H1 (cell line): ENCODE results near the gene ZNF683. TPM values are rescaled to one million over a fixed set of nuclear protein-coding genes. Genes with fewer than 3 reads are reported as not detected.

ENCODE experiments used
- CTCF ChIA-PET: fragments of 300-600 bp; sonication (Branson Sonifier 250); formaldehyde crosslinking; loops from one replicate; lab custom pipeline; 2021; ENCODE audit not compliant: partially characterized antibody; lab: Charles Lee
- POLR2A ChIA-PET: fragments of 300-600 bp; sonication (Branson Sonifier 250); formaldehyde crosslinking; loops from one replicate; lab custom pipeline; 2021; ENCODE audit warnings: inconsistent platforms; ENCODE audit not compliant: partially characterized antibody; lab: Charles Lee
- DNase-seq, 2 experiments: peaks; one replicate each; pipeline versions ENCODE4 v3.0.0 to v3.0.0-alpha.2; 2010 to 2022; ENCODE audit warnings: low spot score in 2 of 2, low read depth in 1 of 2, mixed read lengths in 1 of 2
- FAIRE-seq: peaks from 2 replicates; lab custom pipeline; 2011; peaks lifted over from hg19 to GRCh38; lab: Jason Lieb, UNC
- H2AFZ ChIP-seq: 2 replicates; pipeline ENCODE4 v1.8.1; 2012; ENCODE audit warnings: low read length, inconsistent platforms
- H2AK5ac ChIP-seq: 2 replicates; pipeline ENCODE4 v1.6.1; 2013; ENCODE audit warnings: low read depth, low read length
- H2BK120ac ChIP-seq: replicated peaks from 2 replicates; pipeline ENCODE3; 2013; ENCODE audit warnings: low read depth, low read length, inconsistent platforms
- H2BK12ac ChIP-seq: 2 replicates; pipeline ENCODE4 v1.6.1; 2013; ENCODE audit warnings: low read depth, low read length
- H2BK15ac ChIP-seq: 2 replicates; pipeline ENCODE4 v1.6.1; 2013; ENCODE audit warnings: low read length
- H2BK20ac ChIP-seq: 2 replicates; pipeline ENCODE4 v1.6.1; 2013; ENCODE audit warnings: low read length
- H2BK5ac ChIP-seq: 2 replicates; pipeline ENCODE4 v1.6.1; 2013; ENCODE audit warnings: low read depth, low read length
- H3K14ac ChIP-seq: 2 replicates; pipeline ENCODE4 v1.6.1; 2013; ENCODE audit warnings: inconsistent platforms; ENCODE audit not compliant: insufficient read length
- H3K18ac ChIP-seq: 2 replicates; pipeline ENCODE4 v1.6.1; 2013; ENCODE audit warnings: low read length; ENCODE audit errors: extremely low read depth
- H3K23ac ChIP-seq: 2 replicates; pipeline ENCODE4 v1.6.1; 2013; ENCODE audit warnings: inconsistent platforms; ENCODE audit not compliant: insufficient read length
- H3K23me2 ChIP-seq: 2 replicates; pipeline ENCODE4 v1.6.1; 2013; ENCODE audit warnings: low read depth, low read length
- H3K27ac ChIP-seq: 2 replicates; pipeline ENCODE4 v1.6.1; 2011; ENCODE audit warnings: low read depth, low read length, inconsistent platforms
- H3K27me3 ChIP-seq, 4 experiments: replicated peaks in 1 of 4; 1 replicate in 1 of 4; 2 replicates in 3 of 4; pipeline versions ENCODE4 v1.6.1 to v1.8.1; 2011 to 2013; ENCODE audit warnings: low read length in 3 of 4, mild to moderate bottlenecking in 3 of 4, inconsistent platforms in 2 of 4, mixed read lengths in 2 of 4, moderate library complexity in 1 of 4; ENCODE audit not compliant: control insufficient read depth in 3 of 4, insufficient read depth in 3 of 4; ENCODE audit errors: extremely low read depth in 1 of 4
- H3K36me3 ChIP-seq, 4 experiments: 2 replicates each; pipeline versions ENCODE4 v1.6.1 to v1.8.1; 2011 to 2013; ENCODE audit warnings: mild to moderate bottlenecking in 4 of 4, low read length in 3 of 4, moderate library complexity in 2 of 4, control low read depth in 1 of 4, inconsistent platforms in 1 of 4; ENCODE audit not compliant: insufficient read depth in 4 of 4, control insufficient read depth in 2 of 4
- H3K4ac ChIP-seq: replicated peaks from 2 replicates; pipeline ENCODE3; 2013; ENCODE audit warnings: low read length, low read depth, mixed read lengths, inconsistent platforms; ENCODE audit not compliant: insufficient read length
- H3K4me1 ChIP-seq, 4 experiments: replicated peaks in 1 of 4; 1 replicate in 1 of 4; 2 replicates in 3 of 4; pipeline versions ENCODE4 v1.6.1 to v1.8.1; 2011 to 2013; ENCODE audit warnings: low read length in 3 of 4, inconsistent platforms in 2 of 4, mixed read lengths in 1 of 4; ENCODE audit not compliant: insufficient read depth in 4 of 4, control insufficient read depth in 3 of 4
- H3K4me2 ChIP-seq, 2 experiments: 2 replicates each; pipeline versions ENCODE4 v1.6.1 to v1.8.1; 2011 to 2013; ENCODE audit warnings: low read depth in 2 of 2, low read length in 2 of 2, control low read depth in 1 of 2, inconsistent platforms in 1 of 2, mild to moderate bottlenecking in 1 of 2; ENCODE audit not compliant: insufficient read depth in 1 of 2
- H3K4me3 ChIP-seq, 4 experiments: fragments of 200-600, 300-600 bp in 1 of 4; sonication (generic), shearing (Covaris generic), sonication (Bioruptor Twin) in 1 of 4; 2 replicates each; pipeline versions ENCODE4 v1.5.1 to v1.8.1; 2011 to 2016; ENCODE audit warnings: low read length in 4 of 4, low read depth in 3 of 4, control low read depth in 2 of 4, inconsistent platforms in 2 of 4, mild to moderate bottlenecking in 2 of 4, mixed read lengths in 1 of 4, moderate library complexity in 1 of 4; ENCODE audit not compliant: insufficient read depth in 2 of 4; ENCODE audit errors: extremely low read depth in 1 of 4
- H3K56ac ChIP-seq: replicated peaks from 2 replicates; pipeline ENCODE3; 2013; ENCODE audit warnings: low read depth, mild to moderate bottlenecking, mixed read lengths, low read length, inconsistent platforms; ENCODE audit not compliant: insufficient read length
- H3K79me1 ChIP-seq: 2 replicates; pipeline ENCODE4 v1.6.1; 2013; ENCODE audit warnings: low read depth, low read length, control low read depth
- H3K79me2 ChIP-seq, 2 experiments: 2 replicates each; pipeline versions ENCODE4 v1.6.1 to v1.8.1; 2012 to 2013; ENCODE audit warnings: low read length in 2 of 2, mild to moderate bottlenecking in 2 of 2, inconsistent platforms in 1 of 2; ENCODE audit not compliant: insufficient read depth in 2 of 2, control insufficient read depth in 1 of 2
- H3K9ac ChIP-seq, 4 experiments: replicated peaks in 1 of 4; 1 replicate in 1 of 4; 2 replicates in 3 of 4; pipeline versions ENCODE4 v1.6.1 to v1.8.1; 2011 to 2013; ENCODE audit warnings: low read depth in 3 of 4, low read length in 3 of 4, control low read depth in 2 of 4, mild to moderate bottlenecking in 2 of 4, moderate library complexity in 2 of 4, inconsistent platforms in 1 of 4; ENCODE audit errors: extremely low read depth in 1 of 4
- H3K9me3 ChIP-seq, 2 experiments: 2 replicates each; pipeline versions ENCODE4 v1.6.1 to v1.8.1; 2012 to 2013; ENCODE audit warnings: mild to moderate bottlenecking in 2 of 2, moderate library complexity in 2 of 2, control low read depth in 1 of 2, inconsistent platforms in 1 of 2, low read depth in 1 of 2, low read length in 1 of 2, mixed read lengths in 1 of 2; ENCODE audit not compliant: insufficient read depth in 2 of 2
- H4K20me1 ChIP-seq, 2 experiments: replicated peaks in 1 of 2; 2 replicates each; pipeline versions ENCODE3 to v1.8.1; 2011 to 2013; ENCODE audit warnings: inconsistent platforms in 2 of 2, low read length in 2 of 2, mild to moderate bottlenecking in 1 of 2; ENCODE audit not compliant: insufficient read depth in 2 of 2, control insufficient read depth in 1 of 2
- H4K5ac ChIP-seq: 2 replicates; pipeline ENCODE4 v1.6.1; 2013; ENCODE audit warnings: low read length, low read depth, mixed read lengths, inconsistent platforms; ENCODE audit not compliant: insufficient read length
- H4K8ac ChIP-seq: 2 replicates; pipeline ENCODE4 v1.8.0; 2013; ENCODE audit warnings: mild to moderate bottlenecking, moderate library complexity, low read length, inconsistent platforms; ENCODE audit not compliant: insufficient read depth; ENCODE audit errors: extremely low read depth
- H4K91ac ChIP-seq: replicated peaks from 2 replicates; pipeline ENCODE3; 2013; ENCODE audit warnings: low read length, mixed read lengths, inconsistent platforms; ENCODE audit not compliant: insufficient read length
- BACH1 ChIP-seq: IDR thresholded peaks from 2 replicates; pipeline ENCODE4 v1.6.1; 2012; ENCODE audit warnings: low read length, improper control_type of control experiment
- EP300 ChIP-seq, 2 experiments: IDR thresholded peaks; 1 replicate in 1 of 2; 2 replicates in 1 of 2; pipeline ENCODE4 v1.6.1; 2011 to 2012; ENCODE audit warnings: low read depth in 2 of 2, low read length in 2 of 2, mild to moderate bottlenecking in 2 of 2, borderline replicate concordance in 1 of 2, inconsistent platforms in 1 of 2, moderate library complexity in 1 of 2
- HDAC2 ChIP-seq, 2 experiments: fragments of 300-600 bp in 1 of 2; sonication (generic) in 1 of 2; IDR thresholded peaks; 2 replicates each; pipeline ENCODE4 v1.6.1; 2011 to 2012; ENCODE audit warnings: low read depth in 2 of 2, low read length in 2 of 2, mild to moderate bottlenecking in 2 of 2, moderate library complexity in 2 of 2, borderline replicate concordance in 1 of 2, inconsistent platforms in 1 of 2
- HDAC6 ChIP-seq: IDR thresholded peaks from one replicate; pipeline ENCODE4 v1.7.1; 2012; ENCODE audit warnings: low read depth, mild to moderate bottlenecking, inconsistent platforms, low read length, moderate library complexity
- POLR2A ChIP-seq, 2 experiments: IDR thresholded peaks; 1 replicate in 1 of 2; 2 replicates in 1 of 2; pipeline ENCODE4 v1.6.1; 2011; ENCODE audit warnings: low read depth in 2 of 2, low read length in 2 of 2, mild to moderate bottlenecking in 2 of 2; ENCODE audit errors: control extremely low read depth in 1 of 2
- RXRA ChIP-seq: IDR thresholded peaks from 2 replicates; pipeline ENCODE4 v1.6.1; 2011; ENCODE audit warnings: low read depth, mild to moderate bottlenecking, low read length, moderate library complexity; ENCODE audit not compliant: insufficient read depth
- SAP30 ChIP-seq: fragments of 300-600 bp; sonication (generic); IDR thresholded peaks from 2 replicates; pipeline ENCODE4 v1.7.1; 2012; ENCODE audit warnings: low read length, moderate library complexity, mild to moderate bottlenecking, inconsistent platforms; ENCODE audit not compliant: insufficient read depth, insufficient replicate concordance
- SP1 ChIP-seq: IDR thresholded peaks from 2 replicates; pipeline ENCODE4 v1.6.1; 2011; ENCODE audit warnings: low read depth, low read length
- SRF ChIP-seq: IDR thresholded peaks from 2 replicates; pipeline ENCODE4 v1.6.1; 2011; ENCODE audit warnings: mild to moderate bottlenecking, low read depth, low read length, moderate library complexity
- YY1 ChIP-seq: IDR thresholded peaks from 2 replicates; pipeline ENCODE4 v1.6.1; 2011; ENCODE audit warnings: low read depth, mild to moderate bottlenecking, low read length
- WGBS, 2 experiments: shearing (Covaris generic) in 1 of 2; methylation state at CpG; one replicate each; pipeline versions ENCODE4 v1.1.6 to v1.1.7; 2013 to 2015; ENCODE audit warnings: low lambda C conversion rate in 2 of 2, mixed read lengths in 2 of 2, inconsistent platforms in 1 of 2, low coverage in 1 of 2, missing lambda C conversion rate in 1 of 2; ENCODE audit not compliant: insufficient replicate concordance in 2 of 2, insufficient coverage in 1 of 2, insufficient read length in 1 of 2; ENCODE audit errors: extremely low coverage in 1 of 2, missing lambda C conversion rate in 1 of 2; 5-methylcytosine and 5-hydroxymethylcytosine counted together
- polyA plus RNA-seq, 7 experiments: library from polyadenylated mRNA; depleted of rRNA in 3 of 7; stranded (reverse) in 5 of 7; unstranded in 2 of 7; fragments of >200 nt in 5 of 7; fragments of 200-250 nt in 2 of 7; gene quantifications; 1 replicate in 5 of 7; 2 replicates in 1 of 7; 4 replicates in 1 of 7; pipeline versions ENCODE4 v1.2.1 to v1.2.3, GENCODE V29; 2011 to 2013; ENCODE audit warnings: missing spikeins in 2 of 7, mixed read lengths in 2 of 7
- total RNA-seq: library from RNA; stranded (reverse); fragmentation: NEBNext Ultra II Directional; extraction: Animal tissue kit (Norgen Biotek cat#: 25700); gene quantifications from 2 replicates; pipeline ENCODE4 v1.2.1, GENCODE V29; 2021
- TF ChIP-seq, protein P1 (sequence below): IDR thresholded peaks from 2 replicates; pipeline ENCODE4 v1.6.1; 2012; ENCODE audit warnings: inconsistent platforms

ZNF683 gene
- total and polyA plus RNA-seq, 2 of the 8 experiments (the other 6 are each of a cell fraction or from before 2014, with no cell fraction given) = not detected

DNA sequence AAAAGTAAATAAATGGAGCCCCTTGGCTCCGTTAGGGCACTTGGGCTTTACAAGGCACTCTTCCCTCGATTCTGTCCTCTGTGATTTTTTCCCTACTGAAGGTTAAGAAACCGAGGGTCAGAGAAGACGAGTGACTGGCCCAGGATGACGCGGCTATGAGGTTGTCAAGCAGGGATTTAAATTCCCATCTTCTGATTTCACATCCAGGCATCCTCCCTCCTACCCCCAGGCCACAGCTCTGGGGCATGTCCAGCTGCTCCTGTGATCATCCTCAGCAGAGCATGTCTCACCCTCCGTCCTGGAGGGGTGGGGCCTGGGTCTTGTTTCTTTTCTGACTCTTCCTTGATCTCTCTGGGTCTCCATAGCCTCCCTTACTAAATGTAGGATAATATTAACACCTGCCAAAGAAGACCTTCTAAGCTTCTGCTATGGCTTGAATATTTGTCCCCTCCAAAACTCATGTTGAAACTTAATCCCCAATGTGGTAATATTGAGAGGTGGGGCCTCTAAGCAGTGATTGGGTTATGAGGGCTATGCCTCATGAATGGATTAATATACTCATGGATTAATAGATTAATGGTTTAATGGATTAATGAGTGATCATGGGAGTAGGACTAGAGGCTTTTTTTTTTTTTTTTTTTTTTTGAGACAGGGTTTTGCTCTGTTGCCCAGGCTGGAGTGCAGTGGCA, 23.2 kb downstream of the ZNF683 start:
- Histone ChIP-seq H4K5ac (no peak overlapping the region), H3K4me2 (no peak overlapping the region), H3K14ac (no peak overlapping the region), H3K56ac (no peak overlapping the region), H3K27me3 (no peaks in the 10 kb centered on the region), H3K79me2 (no peaks in the 10 kb centered on the region), H4K20me1 (peaks cover 0 to 1% of the 10 kb centered on the region in 2 experiments), H3K27ac (no peak overlapping the region), H3K36me3 (no peaks in the 10 kb centered on the region), H3K4ac (no peak overlapping the region), H3K23ac (no peak overlapping the region), H2BK15ac (no peak overlapping the region), H2BK5ac (no peak overlapping the region), H3K4me3 (no peak overlapping the region), H2AFZ (no peak overlapping the region), H2BK20ac (no peak overlapping the region), H2AK5ac (no peak overlapping the region), H3K9me3 (no peaks in the 10 kb centered on the region), H4K8ac (no peak overlapping the region), H3K79me1 (peaks cover 2% of the 10 kb centered on the region; the same call in 1 of the 2 replicates), H2BK120ac (no peak overlapping the region), H4K91ac (no peak overlapping the region), H3K4me1 (peaks cover 5 to 24% (median 9%) of the 10 kb centered on the region in 4 experiments), H3K9ac (no peak overlapping the region), H3K23me2 (no peaks in the 10 kb centered on the region), H2BK12ac (no peak overlapping the region), H3K18ac (no peak overlapping the region)
- POLR2A ChIA-PET = interaction anchor here (0.5 to 6.3 kb wide), 8 partner anchors 8 to 82 kb away, joined by 3 to 44 read pairs (median 4); no protein-coding TSS in a partner anchor
- DNase-seq (no peak), FAIRE-seq (no peak)
- WGBS, 2 experiments = 92% methylated on average over 7 of the region's 7 CpGs; no CpG with 5 or more reads in 1 of the 2 experiments
- TF ChIP-seq SP1 (no peak), EP300 (IDR thresholded peaks at IDR 0.05; ENCODE audit: borderline replicate concordance in 1 of 2, low read depth in 2 of 2, low read length in 2 of 2) (no peak), SRF (no peak), YY1 (no peak), SAP30 (no peak), HDAC6 (no peak), HDAC2 (IDR thresholded peaks at IDR 0.05; ENCODE audit: borderline replicate concordance in 1 of 2, low read depth in 2 of 2, low read length in 2 of 2) (no peak), BACH1 (no peak), RXRA (no peak), POLR2A (IDR thresholded peaks at IDR 0.05; ENCODE audit: control extremely low read depth in 1 of 2, low read depth in 2 of 2, low read length in 2 of 2) (no peak)
- TF ChIP-seq, protein P1, sequence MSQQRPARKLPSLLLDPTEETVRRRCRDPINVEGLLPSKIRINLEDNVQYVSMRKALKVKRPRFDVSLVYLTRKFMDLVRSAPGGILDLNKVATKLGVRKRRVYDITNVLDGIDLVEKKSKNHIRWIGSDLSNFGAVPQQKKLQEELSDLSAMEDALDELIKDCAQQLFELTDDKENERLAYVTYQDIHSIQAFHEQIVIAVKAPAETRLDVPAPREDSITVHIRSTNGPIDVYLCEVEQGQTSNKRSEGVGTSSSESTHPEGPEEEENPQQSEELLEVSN = no peak
- CTCF ChIA-PET = interaction anchor here (1.1 to 6.6 kb wide), 9 partner anchors 9 to 68 kb away, joined by 3 to 52 read pairs (median 5); no protein-coding TSS in a partner anchor
